Parathyroid adenoma (tissue), 2 donors: ENCODE data around the gene ITGAD.

ENCODE experiments used
- H2AFZ ChIP-seq: fragments of 300-600 bp; sonication (generic); one replicate; pipeline ENCODE4 v1.7.0; 2017; ENCODE audit warnings: antibody characterized with exemption, mild to moderate bottlenecking
- H3K27ac ChIP-seq: fragments of 300-600 bp; sonication (generic); one replicate; pipeline ENCODE4 v1.7.0; 2017
- H3K27me3 ChIP-seq: fragments of 300-600 bp; sonication (generic); one replicate; pipeline ENCODE4 v1.7.0; 2017; ENCODE audit warnings: low read length; ENCODE audit not compliant: control insufficient read depth, insufficient read depth
- H3K36me3 ChIP-seq: fragments of 300-600 bp; sonication (generic); one replicate; pipeline ENCODE4 v1.7.0; 2017; ENCODE audit warnings: low read length; ENCODE audit not compliant: control insufficient read depth, insufficient read depth
- H3K4me1 ChIP-seq: fragments of 300-600 bp; sonication (generic); one replicate; pipeline ENCODE4 v1.7.0; 2017; ENCODE audit warnings: control low read depth
- H3K4me2 ChIP-seq: fragments of 300-600 bp; sonication (generic); one replicate; pipeline ENCODE4 v1.7.0; 2017; ENCODE audit warnings: low read length
- H3K4me3 ChIP-seq: fragments of 300-600 bp; sonication (generic); one replicate; pipeline ENCODE4 v1.7.0; 2017; ENCODE audit warnings: low read depth, low read length
- H3K79me2 ChIP-seq: fragments of 300-600 bp; sonication (generic); one replicate; pipeline ENCODE4 v1.7.0; 2017; ENCODE audit warnings: control low read depth
- H3K9ac ChIP-seq: fragments of 300-600 bp; sonication (generic); one replicate; pipeline ENCODE4 v1.7.0; 2017; ENCODE audit warnings: mild to moderate bottlenecking
- H3K9me3 ChIP-seq: fragments of 300-600 bp; sonication (generic); one replicate; pipeline ENCODE4 v1.7.0; 2017; ENCODE audit warnings: low read length; ENCODE audit not compliant: control insufficient read depth
- CTCF ChIP-seq: fragments of 300-600 bp; sonication (generic); IDR thresholded peaks from one replicate; pipeline ENCODE4 v1.7.0; 2017; ENCODE audit warnings: antibody characterized with exemption, mild to moderate bottlenecking
- donor health status: primary hyperparathyroidism.

Gene ITGAD

DNA sequence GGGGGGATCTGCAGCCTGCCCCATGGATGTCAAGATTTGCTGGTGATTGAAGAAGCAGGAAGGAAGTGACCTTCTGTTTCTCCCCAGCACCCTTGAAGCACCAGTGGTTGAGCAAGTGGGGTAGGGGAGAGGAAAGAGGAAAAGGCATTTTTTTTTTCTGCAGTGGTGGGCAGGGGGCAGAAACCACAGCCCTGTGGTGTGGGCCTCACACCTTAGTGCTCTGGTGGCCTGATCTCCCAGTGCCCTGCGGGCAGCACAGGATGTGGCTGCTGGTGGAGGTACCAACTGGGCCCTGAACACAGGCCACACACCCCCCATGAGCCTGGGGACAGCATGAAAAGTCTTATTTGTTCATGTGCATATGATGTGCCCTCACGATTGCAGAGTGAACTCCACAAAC is 7.1 kb downstream of the ITGAD start:
- H3K9ac ChIP-seq: no peak overlapping the region
- H3K27ac ChIP-seq: no peak overlapping the region
- no peak overlapping the region for H3K4me3 ChIP-seq
- H3K9me3 ChIP-seq: no peaks in the 10 kb centered on the region
- H3K4me2 ChIP-seq: no peak overlapping the region
- no peaks in the 10 kb centered on the region for H3K4me1 ChIP-seq
- H3K79me2 ChIP-seq: no peaks in the 10 kb centered on the region
- no peak overlapping the region for H2AFZ ChIP-seq
- no peak for TF ChIP-seq CTCF
- no peaks in the 10 kb centered on the region for H3K27me3 ChIP-seq
- H3K36me3 ChIP-seq: no peaks in the 10 kb centered on the region

DNA sequence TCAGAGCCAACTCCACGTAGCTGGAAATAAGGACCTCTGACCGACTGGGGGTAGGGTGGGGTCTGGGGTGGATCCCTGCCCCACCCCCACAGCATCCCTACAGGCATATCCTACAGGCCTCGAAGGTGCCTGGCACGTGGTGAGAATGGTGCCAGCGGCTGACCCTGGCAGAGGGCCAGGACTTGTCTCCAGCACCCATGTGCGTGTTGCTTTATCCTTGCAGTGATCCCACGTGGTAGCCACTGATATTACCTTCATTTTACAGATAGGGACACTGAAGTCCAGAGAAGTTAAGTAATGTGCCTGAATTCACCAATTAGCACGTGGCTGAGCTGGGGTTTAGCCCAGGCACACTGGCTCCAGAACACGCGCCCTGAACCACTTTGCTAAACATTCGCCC is 8.3 kb downstream of the ITGAD start:
- H3K4me2 ChIP-seq: no peak overlapping the region
- no peaks in the 10 kb centered on the region for H3K79me2 ChIP-seq
- H3K4me3 ChIP-seq: no peak overlapping the region
- no peaks in the 10 kb centered on the region for H3K27me3 ChIP-seq
- no peak overlapping the region for H3K27ac ChIP-seq
- H3K9me3 ChIP-seq: no peaks in the 10 kb centered on the region
- no peaks in the 10 kb centered on the region for H3K36me3 ChIP-seq
- TF ChIP-seq CTCF: no peak
- H3K9ac ChIP-seq: no peak overlapping the region
- no peaks in the 10 kb centered on the region for H3K4me1 ChIP-seq
- H2AFZ ChIP-seq: no peak overlapping the region

GRCh38 chr16:31402687-31403086 is 9.6 kb downstream of the ITGAD start:
- H3K9me3 ChIP-seq: no peaks in the 10 kb centered on the region
- no peaks in the 10 kb centered on the region for H3K36me3 ChIP-seq
- no peaks in the 10 kb centered on the region for H3K4me1 ChIP-seq
- no peak for TF ChIP-seq CTCF
- H3K4me2 ChIP-seq: no peak overlapping the region
- H3K79me2 ChIP-seq: no peaks in the 10 kb centered on the region
- H3K9ac ChIP-seq: no peak overlapping the region
- no peak overlapping the region for H3K27ac ChIP-seq
- no peak overlapping the region for H2AFZ ChIP-seq
- no peaks in the 10 kb centered on the region for H3K27me3 ChIP-seq
- no peak overlapping the region for H3K4me3 ChIP-seq

DNA sequence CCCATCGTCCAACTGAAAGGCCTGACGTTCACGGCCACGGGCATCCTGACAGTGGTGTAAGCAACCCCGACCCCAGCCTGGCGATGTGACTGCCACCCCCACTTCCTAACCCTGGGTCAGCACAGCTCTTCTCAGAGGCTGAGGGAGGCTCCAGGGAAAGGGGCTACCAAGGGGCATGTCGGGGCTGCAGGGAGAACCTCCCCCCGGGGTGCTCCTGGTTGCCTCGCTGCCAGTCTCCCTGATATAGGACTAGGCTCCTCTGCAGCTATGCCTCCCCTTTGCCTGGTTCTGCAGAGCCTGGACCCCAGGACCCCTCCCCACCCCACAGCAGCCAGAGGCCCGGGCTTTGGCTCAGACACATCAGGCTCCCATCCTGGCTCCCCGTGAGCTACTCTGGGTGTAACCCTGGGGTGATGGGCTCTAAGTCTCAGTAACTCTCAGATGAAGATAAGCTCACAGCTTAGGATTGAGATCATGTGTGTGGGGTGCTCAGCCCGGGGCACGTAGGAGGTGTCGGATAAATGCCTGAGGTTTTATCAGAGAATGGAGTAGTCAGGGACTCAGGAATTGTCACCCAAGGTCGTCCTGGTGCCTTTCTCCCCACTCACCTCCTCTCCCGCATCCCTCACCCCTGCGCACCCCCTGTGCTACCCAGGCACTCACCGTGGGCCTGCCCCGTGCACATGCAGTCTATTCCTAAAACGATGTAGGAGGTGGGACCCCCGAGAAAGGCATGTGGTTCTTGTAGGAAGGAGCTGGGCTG is 10.6 kb downstream of the ITGAD start:
- Histone ChIP-seq H3K4me3 (no peak overlapping the region), H3K27ac (no peak overlapping the region), H3K4me1 (no peaks in the 10 kb centered on the region), H3K27me3 (no peaks in the 10 kb centered on the region), H3K79me2 (no peaks in the 10 kb centered on the region), H3K36me3 (no peaks in the 10 kb centered on the region), H2AFZ (no peak overlapping the region), H3K9me3 (no peaks in the 10 kb centered on the region), H3K9ac (no peak overlapping the region), H3K4me2 (no peak overlapping the region)
- TF ChIP-seq CTCF: no peak
